SHP77 treated with DMSO at 0.1 percent for 48 hours (cell line): ENCODE data around the gene SH3BGRL3.
"Not testable (repeated sequence)": the region's sequence is repeated elsewhere in the genome, so short reads cannot be mapped to it uniquely, and the experiment has no call there.

Source experiments
- DNase-seq: peaks from one replicate; lab custom pipeline; 2025; lab: John Stamatoyannopoulos, UW

The SH3BGRL3 gene

DNA sequence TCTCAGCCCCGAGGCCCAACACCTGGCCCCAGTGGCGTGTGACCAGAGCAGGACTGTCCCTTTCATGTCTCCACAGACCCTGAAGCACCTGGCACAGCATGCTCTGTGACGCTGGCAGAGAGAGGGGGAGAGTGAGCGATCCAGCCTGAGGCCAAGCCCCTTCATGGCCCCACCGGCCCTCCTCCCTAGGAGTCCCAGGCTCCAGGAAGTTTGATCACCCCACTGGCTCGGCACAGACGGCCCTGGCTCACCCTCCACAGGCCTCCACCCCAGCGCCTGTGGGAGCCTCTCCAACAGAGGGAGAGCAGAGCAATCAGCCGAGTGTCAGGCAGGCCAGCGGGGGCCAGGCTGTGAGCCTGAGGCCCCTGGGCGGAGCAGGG is 11.0 kb downstream of the SH3BGRL3 start:
- no peak for DNase-seq

DNA sequence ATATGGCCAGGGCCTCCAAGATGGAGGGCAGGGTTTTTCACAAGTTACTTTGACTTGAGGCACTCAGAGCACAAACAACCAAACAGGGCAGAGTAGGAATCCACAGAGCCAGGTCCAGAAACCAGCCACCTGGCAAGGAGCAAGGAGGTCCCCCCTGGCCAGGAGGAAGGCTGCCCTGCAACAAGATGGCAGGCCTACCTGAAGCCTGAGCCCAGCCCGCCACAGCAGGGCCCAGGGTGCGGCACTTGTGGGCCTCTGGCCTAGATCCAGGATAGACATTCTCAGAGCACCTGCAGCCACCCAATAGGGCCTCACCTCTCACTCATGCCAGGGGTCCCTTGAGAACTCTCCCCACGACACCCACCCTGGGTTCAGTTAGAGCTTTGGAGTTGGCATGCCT is 11.5 kb downstream of the SH3BGRL3 start:
- no peak for DNase-seq

DNA sequence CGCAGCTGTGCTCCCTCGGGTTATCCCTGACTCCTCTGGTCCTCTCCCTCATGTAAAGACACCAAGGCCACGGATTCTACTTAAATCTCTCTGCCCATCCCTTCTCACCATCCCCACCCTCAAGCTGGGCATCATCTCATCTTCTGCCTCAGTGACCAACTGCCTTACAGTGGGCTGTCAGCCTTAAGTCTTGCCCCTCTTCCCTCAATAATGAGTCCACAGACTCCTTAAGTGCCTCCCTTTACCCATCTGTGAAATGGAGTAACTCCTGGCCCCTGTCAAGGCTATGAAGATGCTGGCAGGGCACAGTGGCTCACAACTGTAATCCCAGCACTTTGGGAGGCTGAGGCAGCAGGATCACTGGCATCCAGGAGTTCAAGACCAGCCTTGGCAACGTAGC is 12.1 kb downstream of the SH3BGRL3 start:
- DNase-seq, result no peak

DNA sequence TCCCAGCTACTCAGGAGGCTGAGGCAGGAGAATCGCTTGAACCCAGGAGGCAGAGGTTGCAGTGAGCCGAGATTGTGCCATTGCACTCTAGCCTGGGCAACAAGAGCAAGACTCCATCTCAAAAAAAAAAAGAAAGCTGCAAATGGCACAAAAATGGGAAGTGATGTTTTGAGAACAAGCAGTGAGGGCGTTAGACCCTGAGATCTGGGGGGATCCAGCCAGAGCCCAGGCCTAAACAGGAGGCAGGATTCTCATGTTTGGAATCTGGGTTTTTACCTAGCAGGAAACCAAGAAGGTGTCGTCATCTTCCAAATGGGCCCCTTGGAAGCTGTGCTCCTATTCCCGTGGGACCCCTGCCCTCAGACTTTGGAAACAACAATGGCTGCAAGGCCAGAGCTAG is 12.8 kb downstream of the SH3BGRL3 start:
- not testable (repeated sequence) for DNase-seq

DNA sequence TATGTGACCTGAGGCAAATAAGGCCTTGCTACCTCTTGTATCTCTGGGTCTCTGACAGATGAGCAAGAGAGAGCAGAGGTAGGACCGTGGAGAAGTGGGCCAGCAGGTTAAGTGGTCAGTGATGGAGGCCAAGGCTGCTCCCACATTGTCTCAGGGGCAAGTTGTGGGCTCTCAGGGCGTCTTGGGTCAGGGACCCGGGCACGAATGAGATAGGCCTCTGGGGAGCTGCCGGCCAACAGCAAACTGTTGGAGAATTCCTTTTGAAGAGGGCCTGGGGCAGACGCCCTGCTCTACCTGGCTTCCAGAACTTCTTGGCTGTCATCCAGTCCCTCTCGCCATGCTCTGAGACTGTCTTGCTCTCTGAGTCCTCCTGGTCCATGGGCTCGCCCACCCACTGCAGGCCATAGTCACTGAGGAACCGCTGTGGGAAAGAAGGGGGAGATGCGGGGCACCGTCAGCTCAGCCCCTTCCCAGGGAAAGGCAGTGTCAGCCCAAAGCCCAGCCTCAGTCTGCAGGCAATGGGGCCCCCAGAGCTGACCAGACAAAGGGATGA is 14.1 kb downstream of the SH3BGRL3 start:
- DNase-seq, result no peak

DNA sequence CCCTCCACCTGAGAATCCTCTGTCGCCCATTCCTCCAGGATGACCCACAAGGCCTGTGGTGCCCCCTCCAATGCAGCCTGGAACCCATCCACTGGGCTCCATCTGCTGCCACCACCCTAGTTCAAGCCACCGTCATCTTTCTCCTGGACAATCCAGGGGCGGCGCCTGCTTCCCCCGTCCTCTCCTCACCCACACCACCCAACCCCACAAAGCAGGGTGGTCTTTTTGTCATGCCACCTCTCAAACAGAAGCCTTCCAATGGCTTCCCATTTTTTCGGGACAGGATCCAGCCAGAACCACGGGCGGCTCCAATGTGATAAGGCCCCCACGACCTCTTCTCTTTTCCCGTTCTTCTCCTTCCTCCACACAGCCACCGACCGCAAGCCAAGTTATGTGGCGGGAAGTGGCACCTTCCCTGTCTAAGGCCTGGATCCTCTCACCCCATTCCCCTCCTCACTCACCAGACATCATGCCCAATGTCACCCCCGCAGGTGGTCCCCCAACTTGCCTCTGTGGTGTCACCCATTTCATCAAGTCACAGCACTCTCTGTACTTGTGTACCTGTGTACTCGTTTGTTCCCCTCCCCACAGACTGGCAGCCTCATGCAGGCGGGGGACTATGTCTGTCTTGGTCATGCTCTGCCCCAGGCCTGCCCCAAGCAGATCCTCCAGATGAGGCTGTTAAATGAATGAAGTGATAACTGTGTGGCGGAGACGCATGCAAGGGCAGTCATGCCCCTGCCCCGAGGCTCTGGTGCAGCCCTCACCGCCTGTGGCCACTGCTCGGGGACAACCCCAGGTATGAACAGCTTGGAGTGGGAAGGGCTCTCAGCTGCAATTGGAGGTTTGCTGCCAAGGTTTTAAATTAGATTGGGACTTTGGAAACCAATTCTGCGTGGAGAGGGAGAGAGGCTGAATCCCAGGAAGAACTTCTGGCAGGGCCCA is 15.6 kb downstream of the SH3BGRL3 start:
- no peak for DNase-seq

DNA sequence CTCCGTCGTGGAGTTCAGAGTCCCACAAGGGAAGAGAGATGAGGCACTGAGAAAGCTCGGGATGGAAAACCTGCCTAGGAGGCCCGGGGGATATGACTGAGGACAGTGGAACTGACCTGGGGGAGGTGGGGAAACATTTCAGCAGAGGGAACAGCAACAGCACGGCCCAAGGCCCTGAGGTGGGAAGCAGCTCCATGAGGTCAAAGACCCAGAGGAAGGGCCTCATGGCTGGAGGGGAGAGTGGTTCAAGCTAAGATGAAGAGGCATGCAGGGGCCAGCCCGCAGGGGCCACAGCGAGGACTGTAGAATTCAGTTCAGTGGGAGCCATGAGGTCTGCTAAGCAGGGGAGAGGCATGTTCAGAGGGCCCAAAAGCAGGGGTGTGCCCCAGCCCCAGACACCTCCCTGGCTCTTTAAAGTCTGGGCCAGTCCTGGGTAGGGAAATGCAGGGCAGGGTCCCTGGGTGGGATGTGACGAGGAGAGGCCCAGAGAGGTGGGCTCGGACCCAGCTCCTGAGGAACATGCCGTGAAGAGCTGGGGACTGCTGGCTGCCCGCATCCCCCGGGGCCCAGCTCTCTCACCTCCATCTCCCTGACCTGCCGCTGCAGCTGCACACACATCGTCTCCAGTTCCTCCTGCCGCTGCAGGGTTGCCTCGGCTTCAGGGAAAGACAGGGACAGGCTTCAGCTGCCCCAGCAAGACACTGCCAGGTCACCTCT is 16.6 kb downstream of the SH3BGRL3 start:
- no peak for DNase-seq

DNA sequence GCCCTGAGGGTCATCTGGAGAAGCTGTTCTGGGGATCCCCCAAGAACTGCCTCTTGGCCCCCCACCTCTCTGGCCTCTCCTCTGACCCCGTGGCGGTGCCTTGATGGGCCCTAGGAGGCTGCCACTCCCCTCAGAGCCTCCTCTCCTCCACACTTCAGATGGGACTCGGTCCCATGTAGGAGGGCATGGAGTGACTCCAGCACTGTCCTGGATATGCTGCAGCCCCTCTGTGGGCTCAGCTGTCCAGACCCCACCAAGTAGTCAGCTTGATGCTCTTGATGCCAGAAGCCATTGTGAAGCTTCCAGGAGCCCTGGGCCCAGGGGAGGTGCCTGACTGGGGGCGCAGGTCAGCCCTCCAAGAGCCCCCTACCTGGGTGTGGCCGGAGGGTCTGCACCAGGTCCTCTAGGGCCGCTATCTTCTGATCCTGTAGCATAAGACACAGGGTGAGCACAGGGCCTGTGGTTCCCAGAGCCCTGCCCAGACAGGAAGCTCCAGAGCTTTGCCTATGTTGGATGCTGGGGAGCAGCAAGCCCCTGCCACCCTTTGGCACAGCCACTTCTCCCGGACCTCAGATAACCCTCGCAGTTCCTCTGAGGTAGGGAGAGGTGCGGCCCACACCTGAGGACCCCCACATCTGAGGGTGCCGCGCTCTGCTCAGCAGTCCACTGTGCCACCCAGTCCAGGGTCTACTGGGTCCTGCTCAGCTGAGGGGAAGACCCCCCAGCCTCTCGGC is 17.3 kb downstream of the SH3BGRL3 start:
- DNase-seq, result no peak

DNA sequence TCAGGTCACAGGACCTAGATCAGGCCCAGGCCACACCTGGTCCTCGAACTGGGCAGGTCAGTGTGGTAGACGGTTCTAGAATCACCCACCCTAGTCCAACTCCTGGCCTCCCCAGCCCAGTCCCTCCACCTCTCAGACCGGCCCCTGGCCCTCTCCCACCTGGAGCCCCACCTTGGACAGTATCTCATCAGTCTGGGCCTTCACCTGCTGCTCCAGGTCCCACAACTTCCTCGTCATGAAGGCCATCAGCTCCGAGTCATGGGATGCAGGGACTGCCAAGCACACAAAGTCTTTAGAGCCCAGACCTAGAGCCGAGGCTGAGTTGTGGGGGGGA is 17.9 kb downstream of the SH3BGRL3 start:
- DNase-seq, result no peak

DNA sequence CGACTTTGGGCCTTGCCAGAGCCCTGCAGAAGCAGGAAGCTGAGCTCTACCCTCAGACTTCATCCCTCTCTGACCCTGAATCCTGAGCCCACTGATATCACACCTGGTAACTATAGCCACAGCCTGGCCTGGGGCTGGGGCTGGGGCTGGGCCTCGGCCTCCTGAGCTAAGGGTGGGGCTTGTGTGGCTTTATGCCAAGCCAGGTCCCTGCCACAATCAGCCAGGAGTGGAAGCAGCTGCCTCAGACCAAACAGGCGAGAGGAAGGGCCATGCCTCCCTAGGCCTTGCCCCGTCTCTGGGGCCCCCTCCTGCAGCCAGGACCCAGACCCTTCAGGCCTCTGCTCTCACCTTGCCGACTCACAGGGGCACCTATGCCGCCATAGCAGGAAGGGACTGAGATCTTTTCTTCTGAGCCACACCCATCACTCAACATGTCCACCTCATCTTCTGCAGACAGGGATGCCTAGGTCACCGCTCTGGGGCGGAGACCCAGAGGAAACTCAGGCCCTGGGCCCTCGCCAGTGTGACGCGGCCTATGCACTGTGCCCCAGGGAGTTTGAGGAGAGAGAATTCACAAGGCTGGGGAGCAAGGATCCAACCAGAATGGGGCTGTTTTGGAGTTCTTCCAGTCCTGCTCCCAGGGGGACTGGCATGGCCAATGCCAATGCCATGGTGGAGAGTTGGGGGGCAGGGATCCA is 20.8 kb downstream of the SH3BGRL3 start:
- DNase-seq, result no peak

DNA sequence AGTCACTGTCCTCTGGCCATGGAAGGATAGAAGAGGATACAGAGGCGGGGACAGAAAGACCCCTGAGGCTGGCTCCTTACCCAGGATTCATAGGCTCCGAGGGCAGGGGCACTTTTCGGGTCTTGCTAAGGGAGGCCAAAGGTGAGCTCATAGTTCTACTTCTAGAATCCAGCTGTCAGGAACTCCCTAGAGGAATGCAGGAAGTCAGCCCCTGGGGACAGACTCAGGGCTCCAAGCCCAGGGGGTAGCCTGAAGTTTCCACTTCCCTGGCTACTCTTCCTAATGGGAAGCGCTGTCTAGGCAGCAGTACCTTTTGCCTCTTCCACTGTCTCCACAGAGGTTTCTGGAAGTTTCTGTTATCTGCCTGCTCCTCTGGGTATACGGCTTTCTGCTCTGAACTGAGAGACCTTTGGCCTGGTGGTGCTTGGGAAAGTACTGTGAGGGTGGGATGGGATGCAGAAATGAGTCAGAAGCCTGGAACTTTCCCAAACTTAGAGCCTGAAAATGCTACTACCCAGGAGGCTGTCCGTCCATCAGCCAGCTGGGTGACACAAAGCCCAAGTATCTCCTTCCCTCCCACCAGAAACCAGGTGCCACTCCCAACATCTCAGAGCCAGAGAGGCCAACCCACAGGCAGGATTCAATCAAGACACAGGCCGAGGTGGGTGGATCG is 23.0 kb downstream of the SH3BGRL3 start:
- no peak for DNase-seq

DNA sequence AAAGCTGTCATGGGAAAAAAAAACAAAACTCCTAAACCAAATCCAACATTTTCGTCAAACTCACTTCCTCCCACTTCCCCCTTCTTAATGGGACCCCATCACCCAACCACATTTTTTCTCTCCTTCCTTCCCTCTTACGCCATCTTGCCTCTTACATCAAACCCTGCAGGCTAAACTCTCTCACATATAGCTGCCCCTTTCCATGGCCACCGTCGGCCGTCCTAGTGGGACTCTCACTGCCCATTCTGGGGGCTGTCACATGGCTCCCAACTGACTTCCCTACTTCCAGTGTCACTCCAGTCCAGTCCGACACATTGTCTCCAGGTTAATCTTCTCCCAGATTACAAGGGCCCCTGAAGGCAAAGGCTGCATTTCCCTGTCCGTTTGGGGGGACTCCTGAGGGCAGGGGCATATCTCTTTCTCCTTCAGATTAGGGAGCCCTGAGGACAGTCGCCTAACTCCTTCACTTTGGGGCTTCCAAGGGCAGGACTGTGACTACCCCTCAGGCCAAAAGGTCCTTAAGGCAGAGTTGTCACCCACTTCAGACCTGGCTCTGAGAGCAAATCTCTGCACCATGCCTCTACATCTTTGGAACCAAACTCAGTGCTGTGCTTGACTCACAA is 25.9 kb downstream of the SH3BGRL3 start:
- DNase-seq, result no peak

DNA sequence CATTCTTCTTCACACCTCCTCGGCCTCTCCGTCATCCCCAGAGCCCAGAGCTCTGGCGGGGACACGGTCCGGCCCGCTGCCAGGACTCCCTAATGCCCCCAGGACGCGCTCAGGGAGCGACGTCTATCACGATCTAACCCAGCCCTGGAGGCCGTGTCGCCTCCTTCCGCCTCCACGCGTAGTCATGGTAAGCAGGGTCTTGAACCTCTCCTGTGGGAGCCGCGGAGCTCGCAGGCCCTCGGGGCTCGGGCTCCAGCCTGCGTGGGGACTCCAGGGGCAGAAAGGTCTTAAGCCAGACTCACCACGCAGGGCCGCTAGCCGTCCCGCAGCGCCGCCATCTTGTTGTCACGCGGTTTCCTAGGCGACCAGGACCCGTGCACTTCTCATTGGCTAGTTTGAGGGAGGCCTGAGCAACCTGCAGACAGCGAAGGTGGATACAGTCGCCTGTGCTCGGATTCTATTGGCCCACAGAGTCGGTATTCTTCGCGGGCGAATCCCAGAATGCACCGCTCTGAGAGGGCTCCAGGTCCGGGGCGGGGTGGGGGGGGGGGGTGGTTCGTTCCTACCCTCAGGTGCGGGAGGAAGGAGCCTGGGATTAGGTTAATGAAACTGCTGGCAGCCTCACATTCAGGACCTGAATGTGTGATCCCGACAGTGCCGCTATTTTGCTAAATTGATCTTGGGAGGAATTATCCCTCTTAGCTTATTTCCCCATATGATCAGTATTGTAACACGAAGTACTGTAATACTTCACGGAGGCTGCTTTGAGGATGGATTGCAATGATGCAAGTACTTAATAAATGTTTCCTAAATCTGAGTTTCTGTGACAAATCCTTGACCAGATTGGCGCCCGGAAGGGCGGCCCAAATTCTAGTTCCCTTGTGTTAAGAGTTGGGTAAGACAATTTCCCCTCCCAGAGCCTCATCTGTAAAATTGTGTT is 26.7 kb downstream of the SH3BGRL3 start, which contains the start of gene UBXN11:
TSS of gene UBXN11 (minus strand) at position 347 of the 940 bp plus-strand sequence. CDS start 3,753 bp downstream, outside the sequence.
- peak; percentile 91 for DNase-seq

DNA sequence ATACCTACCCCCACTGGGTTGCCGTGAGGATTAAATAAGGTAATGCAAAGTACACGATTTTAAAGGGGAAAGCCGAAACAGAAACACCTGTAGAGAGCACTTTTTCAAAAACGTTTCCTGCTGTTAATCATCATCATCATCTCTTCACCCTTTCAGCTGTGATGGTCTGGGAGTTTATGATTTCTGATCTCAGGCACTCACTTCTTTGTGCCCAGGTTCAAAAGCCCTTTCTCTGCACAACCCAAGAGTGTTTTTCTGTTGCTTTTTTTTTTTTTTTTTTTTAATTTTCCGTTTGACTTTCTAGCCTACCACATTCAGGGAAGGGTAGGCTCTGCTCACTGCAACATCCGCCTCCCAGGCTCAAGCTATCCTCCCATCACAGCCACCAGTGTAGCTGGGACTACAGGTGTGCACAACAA is 27.5 kb downstream of the SH3BGRL3 start:
- no peak for DNase-seq

DNA sequence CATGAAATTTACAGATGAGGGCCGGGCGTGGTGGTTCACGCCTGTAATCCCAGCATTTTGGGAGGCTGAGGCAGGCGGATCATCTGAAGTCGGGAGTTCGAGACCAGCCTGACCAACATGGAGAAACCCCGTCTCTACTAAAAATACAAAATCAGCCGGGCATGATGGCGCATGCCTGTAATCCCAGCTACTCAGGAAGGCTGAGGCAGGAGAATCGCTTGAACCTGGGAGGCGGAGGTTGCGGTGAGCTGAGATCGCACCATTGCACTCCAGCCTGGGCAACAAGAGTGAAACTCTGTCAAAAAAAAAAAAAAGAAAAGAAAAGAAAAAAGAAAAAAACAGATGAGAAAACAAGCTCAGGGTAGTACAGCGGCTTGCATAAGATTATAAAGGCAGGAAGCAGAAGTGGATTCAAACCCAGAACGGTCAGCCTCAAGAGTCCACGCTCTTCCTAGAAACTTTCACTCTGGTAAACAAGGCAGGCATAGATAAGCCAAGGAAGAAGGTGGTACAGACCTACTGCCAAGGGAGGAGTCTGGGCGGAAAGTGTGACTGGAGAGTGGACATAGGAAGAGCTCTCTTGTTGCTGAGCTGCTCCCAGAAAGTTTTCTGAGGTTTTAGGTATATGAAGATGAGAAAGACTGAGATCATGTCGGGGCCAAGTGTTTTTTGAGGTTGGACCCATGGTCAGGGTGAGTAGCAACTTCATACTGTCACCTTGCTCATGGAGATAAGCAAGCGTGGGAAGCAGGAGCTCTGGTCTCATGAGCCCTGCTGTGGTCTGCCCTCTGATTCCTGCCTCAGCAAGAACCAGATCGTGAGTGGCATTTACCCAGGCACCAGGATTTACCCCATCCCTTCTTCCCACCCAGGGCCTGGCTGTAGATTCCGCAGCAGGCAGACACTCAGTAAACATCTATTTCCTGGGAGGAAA is 28.3 kb downstream of the SH3BGRL3 start:
- not testable (repeated sequence) for DNase-seq

DNA sequence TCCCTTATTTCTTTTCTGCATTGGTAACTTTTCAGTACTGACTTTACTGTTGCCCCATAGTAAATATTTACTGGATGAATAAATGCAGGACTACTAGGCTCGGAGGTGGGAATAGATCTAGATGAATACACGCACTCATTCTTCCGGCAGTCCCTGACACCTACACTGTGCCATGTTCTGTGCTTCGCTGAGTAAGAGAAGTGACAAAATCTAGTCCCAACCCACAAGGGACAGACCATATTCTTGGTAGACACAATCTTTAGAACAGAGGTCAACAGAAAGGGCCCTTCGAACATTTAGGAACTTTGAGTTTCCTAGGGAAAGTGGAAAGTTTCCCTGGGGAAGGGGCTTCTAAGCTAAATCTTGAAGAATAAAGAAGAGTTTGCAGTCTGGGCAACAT is 34.6 kb downstream of the SH3BGRL3 start:
- DNase-seq, result no peak

DNA sequence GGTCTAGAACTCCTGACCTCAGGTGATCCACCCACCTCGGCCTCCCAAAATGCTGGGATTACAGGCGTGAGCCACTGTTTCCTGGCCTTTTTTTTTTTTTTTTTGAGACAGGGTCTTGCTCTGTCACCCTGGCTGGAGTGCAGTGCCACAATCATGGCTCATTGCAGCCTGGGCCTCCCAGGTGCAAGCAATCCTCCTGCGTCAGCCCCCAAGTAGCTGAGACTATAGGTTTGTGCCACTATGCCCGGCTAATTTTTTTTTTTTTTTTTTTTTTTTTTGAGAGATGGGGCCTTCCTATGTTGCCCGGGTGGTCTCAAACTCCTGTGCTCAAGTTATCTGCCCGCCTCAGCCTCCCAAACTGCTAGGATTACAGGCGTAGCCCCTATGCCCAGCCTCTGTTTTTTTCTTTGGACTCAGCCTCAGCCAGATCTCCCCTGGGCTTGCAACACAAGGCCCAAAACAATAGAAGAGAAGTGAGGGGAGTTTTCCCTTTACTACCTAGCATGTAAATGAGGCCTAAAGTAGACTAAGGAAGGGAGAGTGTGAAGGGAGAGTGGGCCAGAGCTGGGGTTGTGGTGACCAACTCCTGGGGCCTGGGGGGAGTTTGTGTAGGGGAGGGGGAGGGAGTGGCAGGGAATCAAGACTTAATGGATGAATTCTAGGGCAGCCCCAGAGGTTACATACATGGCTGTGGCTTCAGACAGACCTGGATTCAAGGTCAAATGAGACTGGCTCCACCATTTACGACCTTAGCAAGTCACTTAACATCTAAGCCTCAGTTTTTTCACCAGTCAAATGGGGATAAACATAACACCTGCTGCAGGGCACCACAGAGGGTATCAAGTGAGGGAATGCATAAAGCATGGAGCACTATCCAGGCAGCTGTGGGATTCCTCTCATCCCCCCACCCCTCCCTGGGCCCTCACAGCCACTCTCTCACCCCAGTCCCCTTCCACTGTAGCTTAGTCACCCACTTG is 36.3 kb downstream of the SH3BGRL3 start:
- no peak for DNase-seq
